HG03045 (cell line): ENCODE measurements around the gene TRPM5.
"Not testable (repeated sequence)": the region's sequence is repeated elsewhere in the genome, so short reads cannot be mapped to it uniquely, and the experiment has no call there.

ENCODE experiments used
- ATAC-seq: cut with Tn5 transposase; IDR thresholded peaks from one replicate; pipeline ENCODE4 v1.9.1; 2021; ENCODE audit warnings: mild to moderate bottlenecking, moderate library complexity; ENCODE audit not compliant: unreplicated experiment

Gene TRPM5

GRCh38 chr11:2443881-2444820 lies at the start of gene TRPM5:
Gene TRPM5 (minus strand): TSS chr11:2444514. CDS start chr11:2423036, 21,478 bp downstream.
- no peak for ATAC-seq

- no peak for ATAC-seq
Observed at GRCh38 chr11:2489083-2489482, 44.8 kb upstream of the TRPM5 start.

DNA sequence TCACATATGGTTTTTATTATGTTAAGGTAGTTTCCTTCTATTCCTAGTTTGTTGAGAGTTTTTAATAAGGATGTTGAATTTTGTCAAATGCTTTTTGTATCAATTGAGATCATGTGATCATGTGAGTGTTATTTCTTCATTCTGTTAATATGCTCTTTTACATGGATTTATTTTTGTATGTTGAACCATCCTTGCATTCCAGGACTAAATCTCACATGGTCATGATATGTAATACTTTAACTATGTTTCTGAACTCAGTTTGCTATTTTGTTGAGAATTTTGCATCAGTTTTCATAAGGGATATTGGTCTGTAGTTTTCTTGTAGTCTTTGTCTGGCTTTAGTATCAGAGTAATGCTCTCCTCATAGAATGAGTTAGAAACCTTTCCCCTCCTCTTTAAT lies 43.7 kb upstream of the TRPM5 start:
- ATAC-seq: no peak

DNA sequence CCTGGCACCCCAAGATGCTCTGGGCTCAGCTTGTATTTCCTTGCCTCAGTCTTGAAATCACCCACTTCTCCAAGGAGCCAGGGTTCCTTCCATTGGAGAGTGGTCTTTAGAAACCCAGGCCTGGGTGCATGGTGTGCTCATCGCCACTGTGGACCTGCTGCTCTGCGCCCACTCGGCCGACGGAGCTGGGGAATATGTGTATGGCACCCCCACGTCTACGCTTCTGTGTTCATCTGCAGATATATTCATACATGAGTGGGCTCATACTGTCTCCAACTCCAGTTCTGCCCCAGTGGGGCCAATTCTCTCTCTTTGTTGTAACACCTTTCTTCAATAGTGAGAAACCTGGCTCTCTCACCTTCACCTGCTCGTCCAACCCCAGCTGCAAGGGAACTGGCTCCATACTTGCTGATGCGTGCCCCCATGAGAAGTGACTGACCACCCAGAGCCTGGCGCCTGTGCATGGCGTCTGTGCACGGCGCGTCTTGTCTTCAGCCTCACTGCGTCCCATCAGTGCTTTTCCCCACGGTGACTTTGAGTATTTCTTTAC lies 40.3 kb upstream of the TRPM5 start:
- no peak for ATAC-seq

DNA sequence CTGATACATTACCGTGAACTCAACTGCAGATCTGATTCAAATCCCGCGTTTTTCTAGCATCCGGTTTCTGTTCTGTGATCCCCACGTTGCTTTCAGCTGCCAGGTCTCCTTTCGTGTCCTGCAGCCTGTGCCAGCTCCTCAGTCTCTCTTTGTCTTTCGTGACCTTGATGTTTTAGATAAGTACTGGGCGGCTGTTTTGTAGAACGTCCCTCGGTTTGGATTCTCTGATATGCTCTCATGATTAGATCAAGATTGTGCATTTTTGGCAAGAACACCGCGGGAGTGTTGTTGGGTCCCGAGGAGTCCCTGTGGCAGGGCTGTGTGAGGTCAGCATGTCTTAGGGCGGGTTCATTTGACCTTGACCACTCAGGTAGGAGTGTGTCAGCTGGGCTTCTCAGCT lies 39.1 kb upstream of the TRPM5 start:
- ATAC-seq: no peak

- no peak for ATAC-seq
Observed at GRCh38 chr11:2482745-2483144, 38.4 kb upstream of the TRPM5 start.

DNA sequence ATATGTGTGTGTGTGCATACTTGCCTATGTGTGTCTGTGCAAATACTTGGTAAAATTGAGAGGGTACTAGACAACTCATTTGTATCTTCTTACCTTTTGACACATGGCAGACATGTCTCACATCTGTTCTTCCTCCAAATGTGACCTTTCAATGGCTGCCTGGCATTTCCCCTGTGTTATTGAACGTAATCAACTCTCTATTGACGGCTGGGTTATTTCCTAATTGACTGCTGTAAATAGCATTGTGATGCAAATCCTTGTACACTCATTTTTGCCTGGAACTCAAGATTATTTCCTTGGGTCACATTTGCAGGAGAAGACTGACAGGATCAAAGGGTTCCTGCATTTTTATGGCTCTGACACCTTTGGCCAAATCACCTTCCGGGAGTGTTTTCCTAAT lies 37.9 kb upstream of the TRPM5 start:
- ATAC-seq: no peak

- ATAC-seq: no peak
Observed at GRCh38 chr11:2481253-2481652, 36.9 kb upstream of the TRPM5 start.

DNA sequence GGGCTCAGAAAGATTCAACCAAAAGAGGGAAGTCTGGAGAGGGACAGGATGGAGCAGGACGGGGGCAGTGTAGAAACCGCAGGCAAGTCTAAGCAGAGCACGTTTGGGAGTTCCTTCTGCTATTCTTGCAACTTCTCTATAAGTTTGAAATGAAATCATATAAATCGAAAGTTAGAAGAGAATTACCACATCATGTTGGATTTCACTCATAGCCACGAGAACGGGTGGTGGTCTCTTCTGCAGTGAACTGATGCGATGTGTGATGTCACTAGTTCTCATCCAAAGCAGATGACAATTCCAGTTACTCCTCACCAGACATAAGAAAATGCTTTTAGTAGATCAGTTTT lies 36.5 kb upstream of the TRPM5 start:
- ATAC-seq: no peak

- not testable (repeated sequence) for ATAC-seq
Observed at GRCh38 chr11:2480067-2480873, 36.0 kb upstream of the TRPM5 start.

DNA sequence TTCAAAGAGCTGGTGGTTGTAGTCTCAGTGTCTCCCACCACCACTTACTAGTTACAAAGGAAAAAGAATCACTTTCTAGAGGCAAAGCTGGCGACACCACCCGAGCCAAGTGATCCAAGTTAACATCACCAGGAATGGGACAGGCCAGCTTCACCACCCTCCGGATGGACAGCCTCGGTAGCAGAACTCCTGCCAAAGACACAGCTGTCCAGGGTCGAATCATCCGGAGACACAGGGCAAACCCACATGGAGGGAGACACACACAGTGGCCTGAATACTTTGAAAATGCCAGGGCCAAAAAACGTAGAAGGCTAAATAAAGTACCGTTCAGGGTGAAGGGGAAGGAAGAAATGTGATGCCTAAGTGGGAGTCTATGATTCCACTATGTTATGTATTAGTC lies 33.6 kb upstream of the TRPM5 start:
- no peak for ATAC-seq

GRCh38 chr11:2477254-2477653 lies 32.9 kb upstream of the TRPM5 start:
- ATAC-seq: no peak

GRCh38 chr11:2475136-2475918 lies 31.0 kb upstream of the TRPM5 start:
- no peak for ATAC-seq

GRCh38 chr11:2474059-2474901 lies 30.0 kb upstream of the TRPM5 start:
- ATAC-seq: no peak

GRCh38 chr11:2473361-2474058 lies 29.2 kb upstream of the TRPM5 start:
- ATAC-seq: no peak

DNA sequence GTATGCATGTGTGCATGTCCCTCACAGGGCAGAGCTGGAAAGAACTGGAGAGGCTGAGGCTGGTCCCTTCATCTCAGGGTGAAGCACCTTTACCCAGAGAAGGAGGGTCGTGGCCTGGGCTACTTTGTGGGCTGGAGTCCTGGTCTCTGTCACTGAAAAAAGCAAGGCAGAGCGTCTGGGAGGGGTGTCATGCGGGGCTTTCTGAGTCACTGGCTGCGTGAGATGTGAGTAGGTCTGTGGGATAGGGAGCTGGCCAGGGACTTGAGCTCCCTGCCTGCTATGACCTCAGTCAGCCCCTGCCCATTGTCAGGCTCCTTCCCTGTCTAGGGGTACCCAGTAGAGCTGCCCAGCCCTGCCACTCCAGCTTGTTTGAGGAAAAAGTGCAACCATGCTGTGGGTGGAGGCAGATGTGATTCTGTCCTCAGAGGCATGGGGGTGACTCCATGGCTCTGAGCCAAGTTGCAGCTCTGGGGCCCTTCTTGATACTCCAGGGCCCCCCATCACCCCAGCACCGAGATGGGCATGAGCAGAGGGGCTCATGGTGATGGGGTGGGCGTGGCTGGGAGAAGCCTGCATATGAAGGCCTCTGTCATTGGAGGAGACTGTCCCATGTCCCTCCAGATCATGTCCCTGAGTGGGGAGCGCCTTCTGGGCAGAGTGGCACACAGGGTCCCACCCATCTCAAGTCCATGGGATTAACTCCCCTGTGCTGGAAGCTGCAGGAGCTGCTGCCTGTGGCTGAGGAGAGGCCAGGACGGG lies 28.3 kb upstream of the TRPM5 start:
- ATAC-seq: no peak

DNA sequence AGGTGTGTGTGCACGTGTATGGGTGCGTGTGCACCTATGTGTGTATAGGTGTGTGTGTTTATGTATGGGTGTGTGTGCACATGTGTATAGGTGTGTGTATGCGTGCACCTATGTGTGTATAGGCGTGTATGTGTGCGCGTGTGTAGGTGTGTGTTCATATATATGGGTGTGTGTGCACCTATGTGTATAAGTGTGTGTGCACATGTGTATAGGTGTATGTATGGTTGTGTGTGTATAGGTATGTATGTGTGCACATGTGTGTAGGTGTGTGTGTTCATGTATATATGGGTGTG lies 27.4 kb upstream of the TRPM5 start:
- ATAC-seq: no peak

DNA sequence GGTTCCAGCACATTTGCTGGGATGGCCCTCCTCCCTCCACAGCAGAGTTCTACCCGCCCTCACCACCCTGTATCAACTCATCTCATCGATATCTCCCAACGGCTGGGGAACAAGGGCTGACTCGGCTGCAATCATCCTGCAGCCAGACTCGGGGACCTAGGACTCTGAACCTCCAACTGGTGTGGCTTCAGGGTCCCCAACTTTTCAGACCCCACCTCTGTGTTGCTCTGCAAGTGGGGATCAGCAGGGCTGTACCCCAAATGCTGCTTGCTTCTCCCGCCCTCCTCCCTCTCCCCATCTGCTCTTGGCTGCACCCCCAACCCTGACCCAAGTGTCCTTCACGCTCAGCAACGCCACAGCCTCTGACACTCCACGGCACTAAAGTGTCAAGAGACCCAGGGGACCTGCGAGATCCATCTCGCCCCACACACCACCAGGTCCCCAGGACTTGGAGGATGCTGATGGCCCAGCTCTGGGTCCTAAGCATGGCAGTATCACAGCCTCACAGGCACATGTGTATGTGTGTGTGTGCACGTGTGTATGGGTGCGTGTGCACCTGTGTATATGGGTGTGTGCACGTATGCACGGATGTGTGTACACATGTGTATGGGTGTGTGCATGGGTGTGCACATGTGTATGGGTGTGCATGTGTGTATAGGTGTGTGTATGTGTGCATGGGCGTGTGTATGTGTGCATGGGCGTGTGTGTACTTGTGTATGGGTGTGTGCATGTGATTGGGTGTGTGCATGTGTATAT lies 26.9 kb upstream of the TRPM5 start:
- no peak for ATAC-seq
